ENCODE results near the gene IFNK. TPM values are rescaled to one million over a fixed set of nuclear protein-coding genes. Genes with fewer than 3 reads are reported as not detected.
A peak's percentile ranks its signal among the peaks of the same experiment; 100 is the strongest.

IFNK gene
- polyA plus RNA-seq, 1 donor (not counting 4 experiments of a cell fraction or from before 2014, with no cell fraction given) = 29.2 TPM

GRCh38 chr9:27535701-27536118, 11.6 kb downstream of the IFNK start:
- peak; percentile 79 for FAIRE-seq

GRCh38 chr9:27536168-27536567, 12.1 kb downstream of the IFNK start:
- no peaks in the 10 kb centered on the region for H4K20me1 ChIP-seq (ENCODE audit: control insufficient read depth, extremely low read depth, insufficient read depth, low read length)
- no peaks in the 10 kb centered on the region for H3K79me2 ChIP-seq (ENCODE audit: control insufficient read depth, insufficient read depth, low read length)
- H3K9me1 ChIP-seq (ENCODE audit: control insufficient read depth, extremely low read depth, insufficient read depth, low read length) = no peaks in the 10 kb centered on the region
- TF ChIP-seq EZH2 (IDR thresholded peaks at IDR 0.05; ENCODE audit: low read length) (no peak), CTCF (optimal IDR thresholded peaks at IDR 0.05 in 1 of 3, IDR thresholded peaks at IDR 0.05 in 1 of 3, conservative IDR thresholded peaks at IDR 0.05 in 1 of 3; ENCODE audit: extremely low read depth in 1 of 3, insufficient read depth in 2 of 3, low read length in 3 of 3) (peak in 1 of 3 experiments; percentile 1)
- no peak overlapping the region for H3K4me3 ChIP-seq (ENCODE audit: control insufficient read depth in 2 of 3, extremely low read depth in 1 of 3, insufficient read depth in 2 of 3, low read depth in 1 of 3, low read length in 3 of 3)
- no peak overlapping the region for H3K4me2 ChIP-seq (ENCODE audit: control insufficient read depth, extremely low read depth, insufficient read depth, low read depth, low read length)
- no peak overlapping the region for H2AFZ ChIP-seq (ENCODE audit: control insufficient read depth, low read length)
- dilution Hi-C loops (cut with MboI; ENCODE audit: extremely low pct_ligation_motif_present, low sequenced_read_pairs) = loop anchor here (25.0 kb wide), 1 partner anchor 199 kb away; no protein-coding TSS in a partner anchor
- H3K27me3 ChIP-seq (ENCODE audit: control insufficient read depth, extremely low read depth, insufficient read depth, low read length) = no peaks in the 10 kb centered on the region
- no peak overlapping the region for H3K9ac ChIP-seq (ENCODE audit: control insufficient read depth, extremely low read depth, insufficient read depth, low read length)
- DNase-seq (ENCODE audit: low read depth, low spot score) = no peak
- H3K9me3 ChIP-seq (ENCODE audit: control insufficient read depth, low read depth, low read length) = no peaks in the 10 kb centered on the region
- H3K4me1 ChIP-seq (ENCODE audit: control insufficient read depth, extremely low read depth, insufficient read depth, low read length) = peaks cover 22% of the 10 kb centered on the region
- H3K27ac ChIP-seq (ENCODE audit: control insufficient read depth, insufficient read depth, low read length) = no peak overlapping the region
- H3K36me3 ChIP-seq (ENCODE audit: control insufficient read depth in 2 of 2, extremely low read depth in 1 of 2, insufficient read depth in 2 of 2, low read length in 2 of 2) = no peaks in the 10 kb centered on the region
- FAIRE-seq = no peak

More at GRCh38 chr9:27535701-27536118, 11.6 kb downstream of the IFNK start:
- H3K36me3 ChIP-seq (ENCODE audit: control insufficient read depth in 2 of 2, extremely low read depth in 1 of 2, insufficient read depth in 2 of 2, low read length in 2 of 2) = no peaks in the 10 kb centered on the region
- dilution Hi-C loops (cut with MboI; ENCODE audit: extremely low pct_ligation_motif_present, low sequenced_read_pairs) = loop anchor here (25.0 kb wide), 1 partner anchor 198 kb away; no protein-coding TSS in a partner anchor
- TF ChIP-seq CTCF (optimal IDR thresholded peaks at IDR 0.05 in 1 of 3, IDR thresholded peaks at IDR 0.05 in 1 of 3, conservative IDR thresholded peaks at IDR 0.05 in 1 of 3; ENCODE audit: extremely low read depth in 1 of 3, insufficient read depth in 2 of 3, low read length in 3 of 3) (peak; percentile 53 to 85 (median 59)), EZH2 (IDR thresholded peaks at IDR 0.05; ENCODE audit: low read length) (no peak)
- H3K4me2 ChIP-seq (ENCODE audit: control insufficient read depth, extremely low read depth, insufficient read depth, low read depth, low read length) = no peak overlapping the region
- peaks cover 27% of the 10 kb centered on the region for H3K4me1 ChIP-seq (ENCODE audit: control insufficient read depth, extremely low read depth, insufficient read depth, low read length)
- no peak overlapping the region for H3K27ac ChIP-seq (ENCODE audit: control insufficient read depth, insufficient read depth, low read length)
- no peaks in the 10 kb centered on the region for H4K20me1 ChIP-seq (ENCODE audit: control insufficient read depth, extremely low read depth, insufficient read depth, low read length)
- H3K9ac ChIP-seq (ENCODE audit: control insufficient read depth, extremely low read depth, insufficient read depth, low read length) = no peak overlapping the region
- H3K27me3 ChIP-seq (ENCODE audit: control insufficient read depth, extremely low read depth, insufficient read depth, low read length) = no peaks in the 10 kb centered on the region
- H3K4me3 ChIP-seq (ENCODE audit: control insufficient read depth in 2 of 3, extremely low read depth in 1 of 3, insufficient read depth in 2 of 3, low read depth in 1 of 3, low read length in 3 of 3) = no peak overlapping the region
- H3K9me1 ChIP-seq (ENCODE audit: control insufficient read depth, extremely low read depth, insufficient read depth, low read length) = no peaks in the 10 kb centered on the region
- H3K79me2 ChIP-seq (ENCODE audit: control insufficient read depth, insufficient read depth, low read length) = no peaks in the 10 kb centered on the region
- H2AFZ ChIP-seq (ENCODE audit: control insufficient read depth, low read length) = no peak overlapping the region
- no peak for DNase-seq (ENCODE audit: low read depth, low spot score)
- H3K9me3 ChIP-seq (ENCODE audit: control insufficient read depth, low read depth, low read length) = no peaks in the 10 kb centered on the region
